ENCODE measurements around the gene HCST. TPM values are rescaled to one million over a fixed set of nuclear protein-coding genes. Genes with fewer than 3 reads are reported as not detected.

The HCST gene
- total and polyA plus RNA-seq, 2 of the 13 experiments (the other 11 are each of a cell fraction or from before 2014, with no cell fraction given) = 0.24 to 1.2 TPM

GRCh38 chr19:35913589-35913988 is 11.3 kb downstream of the HCST start:
- Histone ChIP-seq H3K4me3 (replicated peaks in 1 of 3; ENCODE audit: insufficient read depth in 1 of 3, low read depth in 2 of 3, low read length in 3 of 3) (no peak overlapping the region), H3K36me3 (replicated peaks in 1 of 2; ENCODE audit: control insufficient read depth in 1 of 2, insufficient read depth in 2 of 2, low read length in 2 of 2) (no peaks in the 10 kb centered on the region), H3K4me2 (ENCODE audit: low read depth, low read length) (no peak overlapping the region), H3K9ac (ENCODE audit: insufficient read depth, low read depth, low read length) (no peak overlapping the region), H3K79me2 (ENCODE audit: insufficient read depth, low read length) (no peaks in the 10 kb centered on the region), H2AFZ (ENCODE audit: low read length) (no peak overlapping the region), H3K4me1 (ENCODE audit: insufficient read depth, low read length) (peaks cover 3% of the 10 kb centered on the region; the same call in 1 of the 2 replicates), H3K9me3 (ENCODE audit: low read length) (no peaks in the 10 kb centered on the region), H3K27me3 (ENCODE audit: control insufficient read depth in 1 of 2, insufficient read depth in 2 of 2, low read length in 2 of 2) (no peaks in the 10 kb centered on the region), H3K27ac (ENCODE audit: extremely low read length, insufficient read depth, low read length) (no peak overlapping the region), H4K20me1 (ENCODE audit: insufficient read depth, low read length) (no peaks in the 10 kb centered on the region)
- in situ Hi-C loops (cut with HindIII; ENCODE audit: extremely low pct_ligation_motif_present, low pct_unique_long_range_greater_than_20kb) = no loop called here
- CTCF ChIA-PET (ENCODE audit: low intra/inter-chr PET ratio, low total read pairs) = no interaction called here
- 27% methylated on average over 7 of the region's 7 CpGs for WGBS (ENCODE audit: low lambda C conversion rate)
- intact Hi-C loops (cut with micrococcal nuclease; ENCODE audit: unreplicated experiment) = no loop called here
- no peak for ATAC-seq
- POLR2A ChIA-PET = no interaction called here
- no peak for FAIRE-seq
- no TSS peak for BruUV-seq (replicated peaks)
- no peak for DNase-seq (ENCODE audit: low spot score)
- no peak for TF ChIP-seq ZNF224 (CRISPR knock-in tag; IDR thresholded peaks at IDR 0.05)
- TF ChIP-seq ZNF709 (CRISPR knock-in tag; IDR thresholded peaks at IDR 0.05) = no peak
- TF ChIP-seq NFE2L1 (CRISPR knock-in tag; IDR thresholded peaks at IDR 0.05; ENCODE audit: borderline replicate concordance) = no peak
- TF ChIP-seq ATM (IDR thresholded peaks at IDR 0.05; ENCODE audit: borderline replicate concordance) = no peak
- TF ChIP-seq ZNF614 (CRISPR knock-in tag; IDR thresholded peaks at IDR 0.05; ENCODE audit: borderline replicate concordance) = no peak
- TF ChIP-seq, protein P1, sequence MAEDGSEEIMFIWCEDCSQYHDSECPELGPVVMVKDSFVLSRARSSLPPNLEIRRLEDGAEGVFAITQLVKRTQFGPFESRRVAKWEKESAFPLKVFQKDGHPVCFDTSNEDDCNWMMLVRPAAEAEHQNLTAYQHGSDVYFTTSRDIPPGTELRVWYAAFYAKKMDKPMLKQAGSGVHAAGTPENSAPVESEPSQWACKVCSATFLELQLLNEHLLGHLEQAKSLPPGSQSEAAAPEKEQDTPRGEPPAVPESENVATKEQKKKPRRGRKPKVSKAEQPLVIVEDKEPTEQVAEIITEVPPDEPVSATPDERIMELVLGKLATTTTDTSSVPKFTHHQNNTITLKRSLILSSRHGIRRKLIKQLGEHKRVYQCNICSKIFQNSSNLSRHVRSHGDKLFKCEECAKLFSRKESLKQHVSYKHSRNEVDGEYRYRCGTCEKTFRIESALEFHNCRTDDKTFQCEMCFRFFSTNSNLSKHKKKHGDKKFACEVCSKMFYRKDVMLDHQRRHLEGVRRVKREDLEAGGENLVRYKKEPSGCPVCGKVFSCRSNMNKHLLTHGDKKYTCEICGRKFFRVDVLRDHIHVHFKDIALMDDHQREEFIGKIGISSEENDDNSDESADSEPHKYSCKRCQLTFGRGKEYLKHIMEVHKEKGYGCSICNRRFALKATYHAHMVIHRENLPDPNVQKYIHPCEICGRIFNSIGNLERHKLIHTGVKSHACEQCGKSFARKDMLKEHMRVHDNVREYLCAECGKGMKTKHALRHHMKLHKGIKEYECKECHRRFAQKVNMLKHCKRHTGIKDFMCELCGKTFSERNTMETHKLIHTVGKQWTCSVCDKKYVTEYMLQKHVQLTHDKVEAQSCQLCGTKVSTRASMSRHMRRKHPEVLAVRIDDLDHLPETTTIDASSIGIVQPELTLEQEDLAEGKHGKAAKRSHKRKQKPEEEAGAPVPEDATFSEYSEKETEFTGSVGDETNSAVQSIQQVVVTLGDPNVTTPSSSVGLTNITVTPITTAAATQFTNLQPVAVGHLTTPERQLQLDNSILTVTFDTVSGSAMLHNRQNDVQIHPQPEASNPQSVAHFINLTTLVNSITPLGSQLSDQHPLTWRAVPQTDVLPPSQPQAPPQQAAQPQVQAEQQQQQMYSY (CRISPR knock-in tag; IDR thresholded peaks at IDR 0.05) = no peak
- no peak for TF ChIP-seq SOX13 (IDR thresholded peaks at IDR 0.05)
- TF ChIP-seq SOX13 (CRISPR knock-in tag; conservative IDR thresholded peaks at IDR 0.05 in 1 of 2, IDR thresholded peaks at IDR 0.05 in 1 of 2) = no peak
- no peak for TF ChIP-seq ZFP91 (CRISPR knock-in tag; IDR thresholded peaks at IDR 0.05; ENCODE audit: borderline replicate concordance)
